Skin of body (tissue), 2 donors: ENCODE measurements around the gene MAFG. TPM values are rescaled to one million over a fixed set of nuclear protein-coding genes. Genes with fewer than 3 reads are reported as not detected.

Experiments used
- DNase-seq: peaks from one replicate; lab custom pipeline; 2025; lab: John Stamatoyannopoulos, UW
- total RNA-seq: library from RNA; depleted of rRNA; stranded (reverse); fragments of >200 nt; gene quantifications from one replicate; pipeline ENCODE4 v1.2.3, GENCODE V29; 2014

The MAFG gene
- total RNA-seq, 1 donor from 2014 or later = 8.1 TPM

GRCh38 chr17:81909966-81910839, 17.3 kb downstream of the MAFG start:
- DNase-seq = no peak

GRCh38 chr17:81909231-81909630, 18.3 kb downstream of the MAFG start:
- no peak for DNase-seq

- DNase-seq = no peak
These were observed 18.7 kb downstream of the MAFG start for GRCh38 chr17:81908793-81909192.

GRCh38 chr17:81907219-81908145, 20.1 kb downstream of the MAFG start:
- DNase-seq = no peak

- no peak for DNase-seq
These were observed 20.9 kb downstream of the MAFG start for GRCh38 chr17:81906476-81907218.

- DNase-seq = no peak
These were observed 21.5 kb downstream of the MAFG start for GRCh38 chr17:81905993-81906392.

- no peak for DNase-seq
These were observed 22.1 kb downstream of the MAFG start for GRCh38 chr17:81905424-81905875.

GRCh38 chr17:81904600-81905423, 22.7 kb downstream of the MAFG start:
- DNase-seq = no peak

GRCh38 chr17:81903896-81904599, 23.5 kb downstream of the MAFG start:
- DNase-seq = no peak

- DNase-seq = no peak
These were observed 24.1 kb downstream of the MAFG start for GRCh38 chr17:81903415-81903831.

- no peak for DNase-seq
These were observed 24.7 kb downstream of the MAFG start for GRCh38 chr17:81902653-81903414.

- DNase-seq = no peak
These were observed 25.4 kb downstream of the MAFG start, which contains the start of gene NPB for GRCh38 chr17:81902023-81902652. TSS of gene NPB (plus strand) at chr17:81902238. CDS start at chr17:81902278, 40 bp downstream.

- no peak for DNase-seq
These were observed 26.1 kb downstream of the MAFG start for GRCh38 chr17:81901167-81902022.

- DNase-seq = no peak
These were observed 27.2 kb downstream of the MAFG start for GRCh38 chr17:81900181-81900820.

- no peak for DNase-seq
These were observed 27.9 kb downstream of the MAFG start for GRCh38 chr17:81899514-81900166.

GRCh38 chr17:81898885-81899284, 28.6 kb downstream of the MAFG start:
- no peak for DNase-seq
